ENCODE data around the gene UQCRH. TPM values are rescaled to one million over a fixed set of nuclear protein-coding genes. Genes with fewer than 3 reads are reported as not detected.

UQCRH gene
- total RNA-seq, 4 donors from 2014 or later, result 230 to 300 (median 262) TPM

DNA sequence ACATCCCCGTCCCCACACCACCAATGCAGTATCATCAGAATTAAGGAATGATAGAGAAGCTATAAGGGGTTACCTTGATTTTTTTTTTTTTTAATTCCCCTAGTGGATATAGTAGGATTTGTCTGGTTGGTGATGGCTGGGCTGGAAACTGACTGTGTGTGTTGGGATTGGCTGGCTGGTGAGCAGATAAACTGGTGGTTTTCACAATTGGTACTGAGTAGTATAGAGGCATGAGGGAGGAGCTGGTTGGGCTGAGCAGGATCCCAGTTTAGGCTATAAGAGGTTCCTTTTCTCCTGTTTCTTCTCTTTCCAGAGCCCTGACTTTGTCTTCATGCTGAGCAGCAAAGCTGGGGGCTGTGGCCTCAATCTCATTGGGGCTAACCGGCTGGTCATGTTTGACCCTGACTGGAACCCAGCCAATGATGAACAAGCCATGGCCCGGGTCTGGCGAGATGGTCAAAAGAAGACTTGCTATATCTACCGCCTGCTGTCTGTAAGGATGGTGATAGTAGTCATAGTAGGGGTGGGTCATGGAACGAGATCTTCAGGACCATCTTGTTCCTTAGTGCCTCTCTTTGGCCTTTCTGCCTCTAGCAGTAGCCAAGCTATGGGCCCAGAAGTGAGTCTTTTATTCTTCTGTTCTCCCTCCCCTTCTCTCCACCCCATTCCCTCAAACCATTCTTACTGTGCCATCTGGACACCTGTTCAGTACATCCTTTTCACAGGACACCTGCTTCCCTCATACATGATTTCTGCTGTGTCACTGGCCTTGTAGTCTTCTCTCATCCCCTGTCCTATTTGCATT, 29.1 kb upstream of the UQCRH start:
- H3K27me3 ChIP-seq, result no peaks in the 10 kb centered on the region
- no peak overlapping the region for H3K4me3 ChIP-seq
- no peaks in the 10 kb centered on the region for H3K4me1 ChIP-seq
- H3K27ac ChIP-seq, result no peak overlapping the region
- TF ChIP-seq POLR2A (IDR thresholded peaks at IDR 0.05) (no peak), CTCF (IDR thresholded peaks at IDR 0.05) (no peak)
- H3K9me3 ChIP-seq, result no peaks in the 10 kb centered on the region
- peaks cover 0 to 15% (median 0%) of the 10 kb centered on the region in 3 donors for H3K36me3 ChIP-seq
- DNase-seq, result no peak

DNA sequence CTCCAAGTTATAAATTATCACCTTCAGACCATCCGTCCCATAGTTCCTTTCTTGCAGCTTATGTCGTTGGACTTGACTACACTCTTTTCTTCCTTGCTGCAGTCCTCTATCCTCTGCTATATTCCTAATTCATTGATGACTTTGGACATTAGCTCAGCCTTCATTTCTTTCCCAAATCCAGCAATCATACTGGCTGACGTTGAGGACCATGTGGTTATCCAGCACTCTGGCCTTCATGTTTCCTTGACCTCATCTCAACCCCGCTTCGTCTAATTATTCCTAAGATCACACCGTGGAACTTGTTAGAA, 28.5 kb upstream of the UQCRH start:
- Histone ChIP-seq H3K9me3 (no peaks in the 10 kb centered on the region), H3K27ac (no peak overlapping the region), H3K27me3 (no peaks in the 10 kb centered on the region), H3K4me3 (no peak overlapping the region), H3K4me1 (no peaks in the 10 kb centered on the region), H3K36me3 (peaks cover 0 to 21% (median 0%) of the 10 kb centered on the region in 3 donors)
- DNase-seq, result no peak
- TF ChIP-seq CTCF (IDR thresholded peaks at IDR 0.05) (no peak), POLR2A (IDR thresholded peaks at IDR 0.05) (no peak)

DNA sequence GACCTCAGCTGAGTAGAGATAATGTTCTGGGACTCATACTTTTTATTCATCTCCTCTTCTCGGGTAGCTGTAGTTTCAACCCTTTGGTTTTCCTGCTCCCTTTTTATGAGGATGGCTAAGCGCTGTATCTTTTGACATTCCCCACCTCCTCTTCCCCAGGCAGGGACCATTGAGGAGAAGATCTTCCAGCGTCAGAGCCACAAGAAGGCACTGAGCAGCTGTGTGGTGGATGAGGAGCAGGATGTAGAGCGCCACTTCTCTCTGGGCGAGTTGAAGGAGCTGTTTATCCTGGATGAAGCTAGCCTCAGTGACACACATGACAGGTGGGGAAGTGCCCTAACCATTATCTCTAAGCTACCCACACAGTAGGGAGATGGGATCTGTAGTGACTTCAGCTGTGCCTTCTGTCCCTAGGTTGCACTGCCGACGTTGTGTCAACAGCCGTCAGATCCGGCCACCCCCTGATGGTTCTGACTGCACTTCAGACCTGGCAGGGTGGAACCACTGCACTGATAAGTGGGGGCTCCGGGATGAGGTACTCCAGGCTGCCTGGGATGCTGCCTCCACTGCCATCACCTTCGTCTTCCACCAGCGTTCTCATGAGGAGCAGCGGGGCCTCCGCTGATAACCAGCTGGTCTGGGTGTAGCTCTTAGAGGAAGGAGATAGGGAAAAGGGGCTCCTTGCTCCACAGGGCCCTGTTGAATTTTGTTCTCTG, 25.7 kb upstream of the UQCRH start:
- DNase-seq, result no peak
- no peaks in the 10 kb centered on the region for H3K9me3 ChIP-seq
- H3K27ac ChIP-seq, result no peak overlapping the region
- H3K4me3 ChIP-seq, result no peak overlapping the region
- H3K4me1 ChIP-seq, result no peaks in the 10 kb centered on the region
- no peaks in the 10 kb centered on the region for H3K27me3 ChIP-seq
- H3K36me3 ChIP-seq, result peaks cover 0 to 37% (median 0%) of the 10 kb centered on the region in 3 donors
- TF ChIP-seq CTCF (IDR thresholded peaks at IDR 0.05) (no peak), POLR2A (IDR thresholded peaks at IDR 0.05) (no peak)

DNA sequence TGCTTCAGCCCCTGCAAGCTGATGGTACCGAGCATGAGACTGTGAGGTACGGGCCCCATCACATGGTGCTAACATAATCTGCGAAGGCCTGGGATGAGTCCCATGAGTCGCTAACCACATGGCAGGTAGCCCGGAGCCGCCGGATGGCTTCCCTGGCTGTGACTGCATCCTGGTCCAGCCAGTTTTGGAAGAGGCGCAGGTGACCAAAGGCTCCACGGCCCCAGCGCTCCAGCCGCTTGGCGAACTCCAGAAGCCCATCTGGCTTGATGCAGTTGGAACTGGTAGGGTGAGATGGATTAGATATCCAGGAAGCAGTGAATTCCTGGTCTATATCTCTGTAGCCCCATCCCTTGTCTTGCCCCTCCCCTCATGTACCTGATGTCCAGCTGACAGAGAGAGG, 24.7 kb upstream of the UQCRH start:
- H3K27ac ChIP-seq, result no peak overlapping the region
- DNase-seq, result no peak
- TF ChIP-seq POLR2A (IDR thresholded peaks at IDR 0.05), result no peak
- no peak for TF ChIP-seq CTCF (IDR thresholded peaks at IDR 0.05)
- H3K36me3 ChIP-seq, result peaks cover 0 to 44% (median 0%) of the 10 kb centered on the region in 3 donors
- no peaks in the 10 kb centered on the region for H3K4me1 ChIP-seq
- H3K27me3 ChIP-seq, result no peaks in the 10 kb centered on the region
- H3K4me3 ChIP-seq, result no peak overlapping the region
- H3K9me3 ChIP-seq, result no peaks in the 10 kb centered on the region

- TF ChIP-seq CTCF (IDR thresholded peaks at IDR 0.05) (no peak), POLR2A (IDR thresholded peaks at IDR 0.05) (no peak)
- no peak for DNase-seq
- no peaks in the 10 kb centered on the region for H3K9me3 ChIP-seq
- H3K4me3 ChIP-seq, result no peak overlapping the region
- no peaks in the 10 kb centered on the region for H3K4me1 ChIP-seq
- peaks cover 0 to 55% (median 0%) of the 10 kb centered on the region in 3 donors for H3K36me3 ChIP-seq
- no peak overlapping the region for H3K27ac ChIP-seq
- no peaks in the 10 kb centered on the region for H3K27me3 ChIP-seq
Measured at GRCh38 chr1:46280092-46280491, 23.4 kb upstream of the UQCRH start.

Measured in Peyer's patch (tissue), 4 donors.